ENCODE data around the gene RNU6-1. TPM values are rescaled to one million over a fixed set of nuclear protein-coding genes. Genes with fewer than 3 reads are reported as not detected.

RNU6-1 gene
- polyA plus RNA-seq, 3 donors, result not detected

- Histone ChIP-seq H3K4me3 (replicated peaks in 1 of 3; ENCODE audit: low read depth in 2 of 3, low read length in 3 of 3) (no peak overlapping the region), H2AFZ (ENCODE audit: insufficient read depth, low read depth, low read length, poor library complexity, severe bottlenecking) (no peak overlapping the region), H3K9ac (ENCODE audit: insufficient read depth, low read length, poor library complexity, severe bottlenecking) (no peak overlapping the region), H3K79me2 (ENCODE audit: insufficient read depth, low read length) (no peaks in the 10 kb centered on the region), H3K36me3 (replicated peaks in 1 of 2; ENCODE audit: control insufficient read depth in 1 of 2, insufficient read depth in 2 of 2, low read length in 2 of 2) (peaks cover 0 to 8% of the 10 kb centered on the region in 2 donors), H3K4me2 (replicated peaks; ENCODE audit: extremely low read depth, low read length, poor library complexity, severe bottlenecking) (no peak overlapping the region), H3K9me3 (replicated peaks in 1 of 2; ENCODE audit: control insufficient read depth in 1 of 2, insufficient read depth in 1 of 2, low read length in 2 of 2) (peaks cover 0 to 4% of the 10 kb centered on the region in 2 donors), H3K4me1 (ENCODE audit: control insufficient read depth in 1 of 2, insufficient read depth in 2 of 2, low read length in 2 of 2) (no peaks in the 10 kb centered on the region), H3K27me3 (ENCODE audit: control insufficient read depth in 2 of 2, insufficient read depth in 2 of 2, low read length in 2 of 2) (no peaks in the 10 kb centered on the region), H3K27ac (ENCODE audit: low read depth in 1 of 2, low read length in 2 of 2) (no peak overlapping the region), H4K20me1 (ENCODE audit: insufficient read depth, low read length) (no peaks in the 10 kb centered on the region)
- no peak for DNase-seq
- H3K27me3 Mint-ChIP-seq (ENCODE audit: low read depth in 3 of 3), result no peaks in the 10 kb centered on the region
- H3K4me1 Mint-ChIP-seq, result no peaks in the 10 kb centered on the region
- WGBS (ENCODE audit: insufficient coverage), result 94% methylated on average over 2 of the region's 8 CpGs
- peaks cover 31 to 34% of the 10 kb centered on the region in 2 donors for H3K36me3 Mint-ChIP-seq
- intact Hi-C loops (cut with micrococcal nuclease), result no loop called here
- H3K9me3 Mint-ChIP-seq, result peaks cover 4 to 14% (median 12%) of the 10 kb centered on the region in 7 donors
- no peak overlapping the region for H3K4me3 Mint-ChIP-seq
- no peak for TF ChIP-seq CTCF (IDR thresholded peaks at IDR 0.05)
- no peak overlapping the region for H3K27ac Mint-ChIP-seq
These were observed 47.4 kb downstream of the RNU6-1 start for GRCh38 chr15:67792250-67792942.

DNA sequence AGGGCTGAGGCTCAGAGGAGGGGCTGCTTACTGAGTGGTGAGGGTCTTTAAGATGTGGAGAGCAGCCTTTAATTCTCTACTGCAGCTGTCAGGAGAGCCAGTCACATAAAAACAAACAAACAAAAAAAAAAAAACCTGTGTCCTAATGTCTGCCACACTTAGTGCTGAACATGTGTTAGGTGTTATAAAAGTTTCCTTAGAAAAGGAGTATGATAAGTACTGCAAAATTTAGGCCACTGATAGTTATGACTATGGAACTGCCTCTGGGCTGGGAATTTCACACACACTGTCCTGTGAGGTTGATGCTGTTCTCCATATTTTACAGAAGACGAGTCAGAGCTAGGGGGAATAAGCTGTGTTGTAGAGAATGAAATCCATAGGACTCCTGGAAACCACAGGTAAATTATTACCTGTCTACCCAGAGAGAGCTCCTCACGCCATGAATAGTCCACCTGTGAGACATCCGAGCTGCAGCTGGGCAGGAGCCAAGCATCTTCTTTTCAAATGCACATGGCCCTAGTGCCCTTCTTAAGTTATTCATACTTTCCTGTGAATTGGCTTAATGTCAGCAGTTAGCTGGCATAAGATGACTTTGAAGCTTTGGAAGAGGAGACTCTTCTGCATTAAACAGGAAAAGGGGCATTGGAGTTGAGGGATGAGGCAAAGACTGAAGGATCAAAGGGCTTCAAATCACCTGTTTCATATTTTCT, 49.1 kb downstream of the RNU6-1 start:
- Histone ChIP-seq H3K4me2 (replicated peaks; ENCODE audit: extremely low read depth, low read length, poor library complexity, severe bottlenecking) (no peak overlapping the region), H3K79me2 (ENCODE audit: insufficient read depth, low read length) (no peaks in the 10 kb centered on the region), H2AFZ (ENCODE audit: insufficient read depth, low read depth, low read length, poor library complexity, severe bottlenecking) (no peak overlapping the region), H3K4me3 (replicated peaks in 1 of 3; ENCODE audit: low read depth in 2 of 3, low read length in 3 of 3) (no peak overlapping the region), H3K36me3 (replicated peaks in 1 of 2; ENCODE audit: control insufficient read depth in 1 of 2, insufficient read depth in 2 of 2, low read length in 2 of 2) (peaks cover 0 to 8% of the 10 kb centered on the region in 2 donors), H3K9me3 (replicated peaks in 1 of 2; ENCODE audit: control insufficient read depth in 1 of 2, insufficient read depth in 1 of 2, low read length in 2 of 2) (peaks cover 0 to 4% of the 10 kb centered on the region in 2 donors), H3K27ac (ENCODE audit: low read depth in 1 of 2, low read length in 2 of 2) (no peak overlapping the region), H3K9ac (ENCODE audit: insufficient read depth, low read length, poor library complexity, severe bottlenecking) (no peak overlapping the region), H3K4me1 (ENCODE audit: control insufficient read depth in 1 of 2, insufficient read depth in 2 of 2, low read length in 2 of 2) (no peaks in the 10 kb centered on the region), H3K27me3 (ENCODE audit: control insufficient read depth in 2 of 2, insufficient read depth in 2 of 2, low read length in 2 of 2) (no peaks in the 10 kb centered on the region), H4K20me1 (ENCODE audit: insufficient read depth, low read length) (no peaks in the 10 kb centered on the region)
- no CpG with 5 or more reads among the region's 3 CpGs for WGBS (ENCODE audit: insufficient coverage)
- Mint-ChIP-seq H3K4me3 (no peak overlapping the region), H3K27me3 (ENCODE audit: low read depth in 3 of 3) (no peaks in the 10 kb centered on the region), H3K36me3 (peaks cover 33 to 37% of the 10 kb centered on the region in 2 donors), H3K27ac (peak overlapping the region in 1 of 7 donors; percentile 19), H3K9me3 (peaks cover 4 to 14% (median 12%) of the 10 kb centered on the region in 7 donors), H3K4me1 (no peaks in the 10 kb centered on the region)
- DNase-seq, result no peak
- intact Hi-C loops (cut with micrococcal nuclease), result no loop called here
- TF ChIP-seq CTCF (IDR thresholded peaks at IDR 0.05), result no peak

Small RNA genes within 50 kb of the gene (small RNA-seq; reads per million reads assigned to genes)
- gene RNU6-1 (ENCODE audit: insufficient read length, low read depth), result 12.5 reads per million, percentile 80 among the genes with 10 or more reads in this experiment

Other genes starting within 250 kb of the RNU6-1 start
- gene SKOR1, start 14.5 kb downstream of the RNU6-1 start, polyA plus RNA-seq, result under 1 TPM in 1 of 3 donors, not detected in 2; 0.23 TPM
- 100 to 1,000 TPM in 1 of 3 donors, 10 to 100 TPM in 2; 47.3 to 109 (median 89.8) TPM for gene PIAS1, start 214.3 kb upstream of the RNU6-1 start, polyA plus RNA-seq

Measured in CD14-positive monocyte (primary cell).